HG03139 (cell line): ENCODE data around the gene GPR39.

Experiments
- ATAC-seq: cut with Tn5 transposase; IDR thresholded peaks from one replicate; pipeline ENCODE4 v1.9.1; 2021; ENCODE audit not compliant: unreplicated experiment

The GPR39 gene

GRCh38 chr2:132668189-132668823 lies 251.7 kb downstream of the GPR39 start:
- ATAC-seq, result no peak

GRCh38 chr2:132668987-132669907 lies 252.6 kb downstream of the GPR39 start:
- no peak for ATAC-seq

- no peak for ATAC-seq
Measured at GRCh38 chr2:132669908-132670495, 253.4 kb downstream of the GPR39 start, which contains the start of gene LYPD1. Gene LYPD1, minus strand, starts transcription at chr2:132670205. Its CDS starts 273 bp downstream, at chr2:132669932.

GRCh38 chr2:132670496-132671150 lies 254.0 kb downstream of the GPR39 start:
- no peak for ATAC-seq

GRCh38 chr2:132671151-132671835 lies 254.7 kb downstream of the GPR39 start:
- ATAC-seq, result no peak

GRCh38 chr2:132676999-132677398 lies 260.4 kb downstream of the GPR39 start:
- ATAC-seq, result no peak

- no peak for ATAC-seq
Measured at GRCh38 chr2:132677661-132678060, 261.1 kb downstream of the GPR39 start.

- no peak for ATAC-seq
Measured at GRCh38 chr2:132678483-132678882, 261.9 kb downstream of the GPR39 start.

- no peak for ATAC-seq
Measured at GRCh38 chr2:132680544-132680943, 263.9 kb downstream of the GPR39 start.

- no peak for ATAC-seq
Measured at GRCh38 chr2:132681766-132682165, 265.2 kb downstream of the GPR39 start.

GRCh38 chr2:132690664-132691303 lies 274.2 kb downstream of the GPR39 start:
- no peak for ATAC-seq

GRCh38 chr2:132691556-132691955 lies 275.0 kb downstream of the GPR39 start:
- ATAC-seq, result no peak

GRCh38 chr2:132692816-132693215 lies 276.2 kb downstream of the GPR39 start:
- no peak for ATAC-seq
